ENCODE measurements around the gene FBXO21.
A peak's percentile ranks its signal among the peaks of the same experiment; 100 is the strongest.

The FBXO21 gene

GRCh38 chr12:117234441-117234840, 44.2 kb upstream of the FBXO21 start:
- TF ChIP-seq, protein P1, sequence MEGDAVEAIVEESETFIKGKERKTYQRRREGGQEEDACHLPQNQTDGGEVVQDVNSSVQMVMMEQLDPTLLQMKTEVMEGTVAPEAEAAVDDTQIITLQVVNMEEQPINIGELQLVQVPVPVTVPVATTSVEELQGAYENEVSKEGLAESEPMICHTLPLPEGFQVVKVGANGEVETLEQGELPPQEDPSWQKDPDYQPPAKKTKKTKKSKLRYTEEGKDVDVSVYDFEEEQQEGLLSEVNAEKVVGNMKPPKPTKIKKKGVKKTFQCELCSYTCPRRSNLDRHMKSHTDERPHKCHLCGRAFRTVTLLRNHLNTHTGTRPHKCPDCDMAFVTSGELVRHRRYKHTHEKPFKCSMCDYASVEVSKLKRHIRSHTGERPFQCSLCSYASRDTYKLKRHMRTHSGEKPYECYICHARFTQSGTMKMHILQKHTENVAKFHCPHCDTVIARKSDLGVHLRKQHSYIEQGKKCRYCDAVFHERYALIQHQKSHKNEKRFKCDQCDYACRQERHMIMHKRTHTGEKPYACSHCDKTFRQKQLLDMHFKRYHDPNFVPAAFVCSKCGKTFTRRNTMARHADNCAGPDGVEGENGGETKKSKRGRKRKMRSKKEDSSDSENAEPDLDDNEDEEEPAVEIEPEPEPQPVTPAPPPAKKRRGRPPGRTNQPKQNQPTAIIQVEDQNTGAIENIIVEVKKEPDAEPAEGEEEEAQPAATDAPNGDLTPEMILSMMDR (IDR thresholded peaks at IDR 0.05; ENCODE audit: insufficient read depth, low read length, poor library complexity, severe bottlenecking): no peak
- TF ChIP-seq EZH2phosphoT487 (conservative IDR thresholded peaks at IDR 0.05; ENCODE audit: low read length): no peak

GRCh38 chr12:117231750-117232149, 41.5 kb upstream of the FBXO21 start:
- no peak overlapping the region for H3K9ac ChIP-seq (ENCODE audit: low read length)
- no peak overlapping the region for H3K4me2 ChIP-seq (ENCODE audit: low read depth, low read length, poor library complexity, severe bottlenecking)
- H2AFZ ChIP-seq (ENCODE audit: low read depth, low read length, severe bottlenecking): no peak overlapping the region
- H4K20me1 ChIP-seq (ENCODE audit: low read depth, low read length): no peaks in the 10 kb centered on the region
- H3K27me3 ChIP-seq (ENCODE audit: low read length): no peaks in the 10 kb centered on the region
- H3F3A ChIP-seq (ENCODE audit: insufficient read depth): no peaks in the 10 kb centered on the region
- H3K9me3 ChIP-seq (ENCODE audit: insufficient read depth, low read length): no peaks in the 10 kb centered on the region
- no peaks in the 10 kb centered on the region for H3K36me3 ChIP-seq (ENCODE audit: low read length)
- H3K79me2 ChIP-seq (ENCODE audit: insufficient read depth, low read length): no peaks in the 10 kb centered on the region
- TF ChIP-seq, protein P1 (IDR thresholded peaks at IDR 0.05; ENCODE audit: insufficient read depth, low read length, poor library complexity, severe bottlenecking): peak; percentile 9
- no peak for TF ChIP-seq EZH2phosphoT487 (conservative IDR thresholded peaks at IDR 0.05; ENCODE audit: low read length)
- no peak overlapping the region for H3K27ac ChIP-seq (ENCODE audit: low read depth, low read length)
- H3K9me2 ChIP-seq (replicated peaks; ENCODE audit: insufficient read depth, low read length): no peaks in the 10 kb centered on the region
- no peak overlapping the region for H3K4me3 ChIP-seq (ENCODE audit: insufficient read depth, low read length, poor library complexity, severe bottlenecking)

More at GRCh38 chr12:117234441-117234840, 44.2 kb upstream of the FBXO21 start:
- H3K9ac ChIP-seq (ENCODE audit: low read length): no peak overlapping the region
- no peaks in the 10 kb centered on the region for H3K79me2 ChIP-seq (ENCODE audit: insufficient read depth, low read length)
- H2AFZ ChIP-seq (ENCODE audit: low read depth, low read length, severe bottlenecking): no peak overlapping the region
- no peaks in the 10 kb centered on the region for H3K36me3 ChIP-seq (ENCODE audit: low read length)
- H3K4me3 ChIP-seq (ENCODE audit: insufficient read depth, low read length, poor library complexity, severe bottlenecking): no peak overlapping the region
- no peak overlapping the region for H3K4me2 ChIP-seq (ENCODE audit: low read depth, low read length, poor library complexity, severe bottlenecking)
- no peaks in the 10 kb centered on the region for H3K9me2 ChIP-seq (replicated peaks; ENCODE audit: insufficient read depth, low read length)
- H4K20me1 ChIP-seq (ENCODE audit: low read depth, low read length): no peaks in the 10 kb centered on the region
- no peaks in the 10 kb centered on the region for H3F3A ChIP-seq (ENCODE audit: insufficient read depth)
- no peaks in the 10 kb centered on the region for H3K9me3 ChIP-seq (ENCODE audit: insufficient read depth, low read length)
- H3K27ac ChIP-seq (ENCODE audit: low read depth, low read length): no peak overlapping the region
- H3K27me3 ChIP-seq (ENCODE audit: low read length): no peaks in the 10 kb centered on the region

DNA sequence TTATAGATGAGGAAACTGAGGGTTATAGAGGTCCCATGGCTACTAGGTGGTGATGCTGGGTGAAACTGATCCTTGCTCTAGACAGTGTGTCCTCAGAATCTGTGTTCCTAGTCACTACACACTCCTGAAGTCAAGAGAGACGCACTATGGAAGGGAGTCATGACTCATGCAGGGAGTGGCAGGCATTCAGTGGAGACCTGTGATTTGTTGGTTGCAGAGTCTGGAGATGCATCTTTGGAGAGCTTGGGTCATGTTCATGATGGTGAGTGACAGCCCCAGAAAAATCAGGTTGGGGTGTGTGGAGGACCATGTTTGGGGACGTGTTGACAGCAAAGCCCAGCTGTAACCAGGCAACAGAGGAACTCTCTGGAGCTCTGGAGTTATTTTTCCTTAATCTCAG, 38.0 kb upstream of the FBXO21 start:
- Histone ChIP-seq H3K79me2 (ENCODE audit: insufficient read depth, low read length) (no peaks in the 10 kb centered on the region), H3K9me3 (ENCODE audit: insufficient read depth, low read length) (no peaks in the 10 kb centered on the region), H3K4me2 (ENCODE audit: low read depth, low read length, poor library complexity, severe bottlenecking) (no peak overlapping the region), H3K9ac (ENCODE audit: low read length) (no peak overlapping the region), H3K27ac (ENCODE audit: low read depth, low read length) (no peak overlapping the region), H3K4me3 (ENCODE audit: insufficient read depth, low read length, poor library complexity, severe bottlenecking) (no peak overlapping the region), H3K27me3 (ENCODE audit: low read length) (no peaks in the 10 kb centered on the region), H3F3A (ENCODE audit: insufficient read depth) (no peaks in the 10 kb centered on the region), H2AFZ (ENCODE audit: low read depth, low read length, severe bottlenecking) (no peak overlapping the region), H4K20me1 (ENCODE audit: low read depth, low read length) (no peaks in the 10 kb centered on the region), H3K9me2 (replicated peaks; ENCODE audit: insufficient read depth, low read length) (no peaks in the 10 kb centered on the region), H3K36me3 (ENCODE audit: low read length) (no peaks in the 10 kb centered on the region)
- TF ChIP-seq EZH2phosphoT487 (conservative IDR thresholded peaks at IDR 0.05; ENCODE audit: low read length): no peak
- TF ChIP-seq, protein P1 (IDR thresholded peaks at IDR 0.05; ENCODE audit: insufficient read depth, low read length, poor library complexity, severe bottlenecking): no peak
